ENCODE data around the gene CHST1. TPM values are rescaled to one million over a fixed set of nuclear protein-coding genes. Genes with fewer than 3 reads are reported as not detected.
A peak's percentile ranks its signal among the peaks of the same experiment; 100 is the strongest.

The CHST1 gene
- total RNA-seq, 4 donors from 2014 or later, result 0.30 to 1.7 (median 1.4) TPM

GRCh38 chr11:45599161-45599943 lies 66.1 kb downstream of the CHST1 start:
- 71 to 75% methylated on average over 11 of the region's 11 CpGs for WGBS, 2 donors
- TF ChIP-seq CTCF (IDR thresholded peaks at IDR 0.05) (no peak), POLR2A (IDR thresholded peaks at IDR 0.05) (no peak)
- no peak overlapping the region for H3K4me3 ChIP-seq (ENCODE audit: low read depth, poor library complexity, severe bottlenecking)
- peak in 1 of 2 donors; percentile 52 for DNase-seq (ENCODE audit: low spot score in 2 of 2)
- intact Hi-C loops (cut with DNase I; ENCODE audit: low total_unique reads), result no loop called here

Small RNAs within 50 kb of the gene (microRNA-seq; reads per million reads assigned to microRNA genes)
- gene MIR7154 (ENCODE audit: borderline number of aligned reads in 1 of 2, borderline replicate concordance in 2 of 2), result 0 reads per million in 2 donors

Other genes starting within 250 kb of the CHST1 start
- 10 to 100 TPM in 1 of 4 donors, 1 to 10 TPM in 3; 3.8 to 12.1 (median 7.0) TPM for gene SLC35C1, start 139.5 kb upstream of the CHST1 start, total RNA-seq
- 10 to 100 TPM; 59.6 to 92.1 (median 70.1) TPM for gene CRY2, start 181.9 kb upstream of the CHST1 start, total RNA-seq
- 1 to 10 TPM; 4.6 to 6.5 (median 5.4) TPM for gene MAPK8IP1, start 220.0 kb upstream of the CHST1 start, total RNA-seq
- 1 to 10 TPM in 1 of 4 donors, under 1 TPM in 1, not detected in 2; 0.91 to 2.3 TPM for gene FREY1, start 241.6 kb upstream of the CHST1 start, total RNA-seq